ENCODE results near the gene MYO5B. TPM values are rescaled to one million over a fixed set of nuclear protein-coding genes. Genes with fewer than 3 reads are reported as not detected.
A peak's percentile ranks its signal among the peaks of the same experiment; 100 is the strongest.

The MYO5B gene
- total RNA-seq, 1 experiment from 2014 or later, result 25.9 TPM

GRCh38 chr18:49899657-49900330 lies 295.2 kb downstream of the MYO5B start:
- Mint-ChIP-seq H3K27me3 (ENCODE audit: insufficient read depth, unreplicated experiment) (no peaks in the 10 kb centered on the region), H3K4me3 (ENCODE audit: unreplicated experiment) (no peak overlapping the region), H3K4me1 (ENCODE audit: insufficient read depth, unreplicated experiment) (no peaks in the 10 kb centered on the region), H3K36me3 (ENCODE audit: insufficient read depth, unreplicated experiment) (peaks cover 5% of the 10 kb centered on the region), H3K9me3 (ENCODE audit: unreplicated experiment) (no peaks in the 10 kb centered on the region), H3K27ac (ENCODE audit: low read depth, unreplicated experiment) (no peak overlapping the region)
- BruUV-seq (replicated peaks), result no TSS peak
- intact Hi-C loops (cut with micrococcal nuclease), result no loop called here
- POLR2A ChIA-PET, result interaction anchor here (0.6 kb wide), 1 partner anchor 16 kb away, joined by 3 read pairs; no protein-coding TSS in a partner anchor
- peak; percentile 13 for TF ChIP-seq CTCF (IDR thresholded peaks at IDR 0.05; ENCODE audit: unreplicated experiment)
- no peak for DNase-seq (ENCODE audit: unreplicated experiment)
- CTCF ChIA-PET, result interaction anchor here (1.2 to 1.4 kb wide), 2 partner anchors 10 to 458 kb away, joined by 4 to 8 read pairs; no protein-coding TSS in a partner anchor

- Mint-ChIP-seq H3K4me1 (ENCODE audit: insufficient read depth, unreplicated experiment) (no peaks in the 10 kb centered on the region), H3K27ac (ENCODE audit: low read depth, unreplicated experiment) (no peak overlapping the region), H3K9me3 (ENCODE audit: unreplicated experiment) (no peaks in the 10 kb centered on the region), H3K4me3 (ENCODE audit: unreplicated experiment) (no peak overlapping the region), H3K27me3 (ENCODE audit: insufficient read depth, unreplicated experiment) (no peaks in the 10 kb centered on the region), H3K36me3 (ENCODE audit: insufficient read depth, unreplicated experiment) (no peaks in the 10 kb centered on the region)
- no peak for TF ChIP-seq CTCF (IDR thresholded peaks at IDR 0.05; ENCODE audit: unreplicated experiment)
- peak; percentile 80 for DNase-seq (ENCODE audit: unreplicated experiment)
- intact Hi-C loops (cut with micrococcal nuclease), result no loop called here
- ChIA-PET CTCF (interaction anchor here (1.4 kb wide), 1 partner anchor 12 kb away, joined by 8 read pairs; no protein-coding TSS in a partner anchor), POLR2A (interaction anchor here (0.7 to 1.0 kb wide), 2 partner anchors 297 to 732 kb away, joined by 3 read pairs; partner anchors contain the start of gene MYO5B)
- no TSS peak for BruUV-seq (replicated peaks)
Observed at GRCh38 chr18:49898421-49898820, 296.5 kb downstream of the MYO5B start.

- ChIA-PET CTCF (interaction anchor here (1.8 kb wide), 1 partner anchor 36 kb away, joined by 5 read pairs; no protein-coding TSS in a partner anchor), POLR2A (no interaction called here)
- Mint-ChIP-seq H3K27ac (ENCODE audit: low read depth, unreplicated experiment) (no peak overlapping the region), H3K36me3 (ENCODE audit: insufficient read depth, unreplicated experiment) (no peaks in the 10 kb centered on the region), H3K27me3 (ENCODE audit: insufficient read depth, unreplicated experiment) (no peaks in the 10 kb centered on the region), H3K9me3 (ENCODE audit: unreplicated experiment) (no peaks in the 10 kb centered on the region), H3K4me3 (ENCODE audit: unreplicated experiment) (no peak overlapping the region), H3K4me1 (ENCODE audit: insufficient read depth, unreplicated experiment) (no peaks in the 10 kb centered on the region)
- DNase-seq (ENCODE audit: unreplicated experiment), result no peak
- intact Hi-C loops (cut with micrococcal nuclease), result no loop called here
- no TSS peak for BruUV-seq (replicated peaks)
- no peak for TF ChIP-seq CTCF (IDR thresholded peaks at IDR 0.05; ENCODE audit: unreplicated experiment)
Observed at GRCh38 chr18:49894517-49895226, 300.3 kb downstream of the MYO5B start.

- H3K4me1 Mint-ChIP-seq (ENCODE audit: insufficient read depth, unreplicated experiment), result no peaks in the 10 kb centered on the region
- intact Hi-C loops (cut with micrococcal nuclease), result no loop called here
- DNase-seq (ENCODE audit: unreplicated experiment), result no peak
- CTCF ChIA-PET, result interaction anchor here (0.5 kb wide), 1 partner anchor 326 kb away, joined by 3 read pairs; no protein-coding TSS in a partner anchor
- H3K4me3 Mint-ChIP-seq (ENCODE audit: unreplicated experiment), result no peak overlapping the region
- no peaks in the 10 kb centered on the region for H3K9me3 Mint-ChIP-seq (ENCODE audit: unreplicated experiment)
- no peak overlapping the region for H3K27ac Mint-ChIP-seq (ENCODE audit: low read depth, unreplicated experiment)
- no TSS peak for BruUV-seq (replicated peaks)
- H3K27me3 Mint-ChIP-seq (ENCODE audit: insufficient read depth, unreplicated experiment), result no peaks in the 10 kb centered on the region
- H3K36me3 Mint-ChIP-seq (ENCODE audit: insufficient read depth, unreplicated experiment), result peaks cover 5% of the 10 kb centered on the region
- POLR2A ChIA-PET, result no interaction called here
- TF ChIP-seq CTCF (IDR thresholded peaks at IDR 0.05; ENCODE audit: unreplicated experiment), result no peak
Observed at GRCh38 chr18:49893036-49893435, 301.9 kb downstream of the MYO5B start.
